HG03196 (cell line): ENCODE results near the gene SLC20A1.
"Not testable (repeated sequence)": the region's sequence is repeated elsewhere in the genome, so short reads cannot be mapped to it uniquely, and the experiment has no call there.

Experiments used
- ATAC-seq: cut with Tn5 transposase; IDR thresholded peaks from one replicate; pipeline ENCODE4 v1.9.1; 2021; ENCODE audit not compliant: unreplicated experiment

SLC20A1 gene

GRCh38 chr2:112645310-112646101 is at the start of gene SLC20A1:
SLC20A1 (plus strand) TSS chr2:112645939; CDS start chr2:112646829, 890 bp downstream.
- ATAC-seq = peak; percentile 93

GRCh38 chr2:112597537-112598322 is 48.0 kb upstream of the SLC20A1 start:
- ATAC-seq = no peak

GRCh38 chr2:112600634-112601033 is 45.1 kb upstream of the SLC20A1 start:
- no peak for ATAC-seq

- ATAC-seq = no peak
Observed at GRCh38 chr2:112601754-112602153, 44.0 kb upstream of the SLC20A1 start.

GRCh38 chr2:112602917-112603316 is 42.8 kb upstream of the SLC20A1 start:
- ATAC-seq = no peak

GRCh38 chr2:112603731-112604130 is 42.0 kb upstream of the SLC20A1 start:
- ATAC-seq = no peak

GRCh38 chr2:112604952-112605351 is 40.8 kb upstream of the SLC20A1 start:
- ATAC-seq = no peak

GRCh38 chr2:112605926-112606325 is 39.8 kb upstream of the SLC20A1 start:
- ATAC-seq = no peak

- ATAC-seq = no peak
Observed at GRCh38 chr2:112606547-112606946, 39.2 kb upstream of the SLC20A1 start.

GRCh38 chr2:112607680-112608438 is 37.9 kb upstream of the SLC20A1 start:
- no peak for ATAC-seq

- ATAC-seq = not testable (repeated sequence)
Observed at GRCh38 chr2:112609320-112609719, 36.4 kb upstream of the SLC20A1 start.

- not testable (repeated sequence) for ATAC-seq
Observed at GRCh38 chr2:112612283-112612682, 33.5 kb upstream of the SLC20A1 start.

- ATAC-seq = no peak
Observed at GRCh38 chr2:112614201-112614840, 31.4 kb upstream of the SLC20A1 start.

GRCh38 chr2:112615051-112615450 is 30.7 kb upstream of the SLC20A1 start:
- no peak for ATAC-seq

GRCh38 chr2:112615798-112616197 is 29.9 kb upstream of the SLC20A1 start:
- not testable (repeated sequence) for ATAC-seq

GRCh38 chr2:112618383-112618782 is 27.4 kb upstream of the SLC20A1 start:
- no peak for ATAC-seq

- no peak for ATAC-seq
Observed at GRCh38 chr2:112621790-112622527, 23.8 kb upstream of the SLC20A1 start.

- no peak for ATAC-seq
Observed at GRCh38 chr2:112622528-112622849, 23.2 kb upstream of the SLC20A1 start.

- ATAC-seq = no peak
Observed at GRCh38 chr2:112623913-112624777, 21.6 kb upstream of the SLC20A1 start.
